Fibroblast of skin of back (primary cell): ENCODE results near the gene ARFGEF2.
"Not testable (repeated sequence)": the region's sequence is repeated elsewhere in the genome, so short reads cannot be mapped to it uniquely, and the experiment has no call there.

Source experiments
- DNase-seq: peaks from one replicate; pipeline ENCODE4 v3.0.0-alpha.2; 2013

ARFGEF2 gene

DNA sequence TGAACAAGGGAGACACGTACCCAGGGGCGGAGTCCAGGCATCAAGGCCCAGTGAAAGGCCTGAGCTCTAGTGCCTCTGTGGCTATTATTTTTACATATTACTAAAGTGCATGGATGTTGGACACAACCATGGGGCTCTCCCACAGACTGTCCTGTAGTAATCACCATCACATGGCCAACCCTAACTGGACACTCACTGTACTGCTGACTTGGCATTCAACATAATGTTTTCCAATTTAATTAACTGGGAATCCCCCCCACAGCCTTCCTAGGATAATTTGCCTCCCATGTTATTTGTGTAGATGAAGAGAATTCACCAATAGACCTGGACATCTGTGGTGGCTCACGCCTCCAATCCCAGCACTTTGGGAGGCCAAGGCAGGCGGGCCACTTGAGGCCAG lies 34.5 kb downstream of the ARFGEF2 start:
- DNase-seq, result no peak

DNA sequence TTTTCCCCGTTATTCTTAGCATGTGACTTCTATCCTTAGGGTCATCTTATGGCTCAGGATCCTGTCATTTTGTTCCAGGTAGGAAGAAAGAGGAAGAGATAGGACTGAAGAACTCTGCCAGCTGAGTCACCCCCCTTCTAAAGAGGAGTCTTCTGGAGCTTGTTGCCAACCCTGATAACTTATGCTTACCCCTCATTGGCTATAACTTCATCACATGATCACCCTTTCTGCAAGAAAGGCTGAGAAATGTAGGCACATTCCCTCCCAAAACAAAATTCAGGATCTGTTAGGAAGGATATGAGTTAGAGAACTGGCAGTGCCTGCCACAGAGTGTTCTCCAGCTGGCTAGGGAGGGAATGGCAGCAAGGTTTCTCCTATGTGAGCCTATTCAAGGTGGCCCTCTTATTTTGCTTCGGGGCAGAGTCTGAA lies 35.6 kb downstream of the ARFGEF2 start:
- no peak for DNase-seq

DNA sequence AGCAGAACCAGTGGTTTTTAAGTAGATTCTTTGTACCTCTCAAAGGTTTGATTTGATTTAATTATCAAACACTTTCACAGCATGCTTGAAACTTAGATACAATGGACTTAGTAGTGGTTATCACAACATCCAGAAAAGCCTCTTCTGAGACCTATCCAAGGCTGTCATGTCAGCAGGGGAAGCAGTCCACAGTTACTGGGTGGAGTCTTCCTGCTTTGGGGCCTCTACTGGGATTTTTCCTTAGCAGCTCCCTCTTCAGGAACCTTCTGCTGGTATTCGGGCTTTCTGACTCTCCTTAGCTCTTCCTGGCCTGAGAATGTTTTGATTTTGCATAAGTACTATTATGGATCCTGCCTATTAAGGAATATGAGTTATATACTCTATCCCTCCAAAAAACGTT lies 36.0 kb downstream of the ARFGEF2 start:
- DNase-seq, result no peak

DNA sequence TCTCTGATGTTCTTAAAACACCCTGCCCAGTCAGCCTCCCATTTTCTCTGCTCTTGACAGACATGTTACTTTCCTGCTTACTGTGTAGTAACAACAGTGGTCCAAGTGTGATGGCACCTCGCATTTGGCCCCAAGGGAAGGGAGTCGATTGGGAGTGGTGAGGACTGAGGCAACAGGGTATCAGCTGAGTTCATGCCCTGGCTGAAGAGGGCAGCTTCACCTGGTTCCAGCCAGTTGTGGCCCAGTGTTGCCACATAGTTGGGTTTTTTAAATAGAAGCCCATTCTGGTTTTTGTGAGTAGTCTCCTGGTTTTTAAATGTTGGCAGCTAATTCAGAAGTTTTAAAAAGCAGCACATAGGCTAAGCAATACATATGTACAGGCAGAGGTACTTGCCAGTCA lies 37.2 kb downstream of the ARFGEF2 start:
- DNase-seq, result no peak

DNA sequence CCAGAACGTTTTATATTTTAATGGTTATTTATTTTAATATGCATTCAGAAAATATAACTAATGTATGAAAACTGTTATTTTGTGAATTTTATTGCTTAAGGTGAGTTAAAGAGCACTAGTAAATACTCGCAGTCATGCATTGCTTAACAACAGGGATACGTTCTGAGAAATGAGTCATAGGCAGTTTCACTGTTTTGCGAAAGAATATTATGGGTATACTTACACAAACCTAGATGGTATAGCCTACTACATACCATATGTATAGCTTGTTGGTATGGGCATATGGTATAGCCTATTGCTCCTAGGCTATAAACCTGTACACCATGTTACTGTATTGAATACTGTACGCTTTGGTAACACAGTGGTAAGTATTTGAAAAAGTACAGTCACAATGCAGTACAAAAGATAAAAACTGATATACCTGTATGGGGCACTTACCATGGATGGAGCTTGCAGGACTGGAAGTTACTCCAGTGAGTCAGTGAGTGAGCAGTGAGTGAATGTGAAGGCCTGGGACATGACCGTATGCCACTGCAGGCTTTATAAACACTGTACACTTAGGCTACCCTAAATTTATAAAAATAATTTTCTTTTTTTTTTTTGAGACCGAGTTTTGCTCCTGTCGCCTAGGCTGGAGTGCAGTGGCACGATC lies 38.5 kb downstream of the ARFGEF2 start:
- DNase-seq, result no peak

DNA sequence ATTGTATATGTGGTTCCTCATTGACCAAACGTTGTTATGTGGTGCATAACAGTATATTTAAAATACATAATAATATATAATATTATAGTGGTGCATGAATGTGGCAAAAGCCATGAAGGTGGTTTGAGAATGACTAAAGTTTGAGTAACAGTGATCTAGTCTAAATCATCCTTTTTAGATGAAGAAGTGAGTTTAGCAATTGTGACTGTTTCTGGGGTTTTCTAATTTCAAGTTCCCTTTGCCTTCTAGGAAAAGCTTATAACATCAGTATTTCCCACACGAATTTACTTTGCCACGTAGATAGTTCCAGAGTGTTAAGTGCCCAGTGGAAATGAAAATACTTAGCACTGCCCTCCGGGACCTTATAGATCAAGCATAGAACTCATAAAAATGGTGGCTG lies 40.9 kb downstream of the ARFGEF2 start:
- DNase-seq, result no peak

DNA sequence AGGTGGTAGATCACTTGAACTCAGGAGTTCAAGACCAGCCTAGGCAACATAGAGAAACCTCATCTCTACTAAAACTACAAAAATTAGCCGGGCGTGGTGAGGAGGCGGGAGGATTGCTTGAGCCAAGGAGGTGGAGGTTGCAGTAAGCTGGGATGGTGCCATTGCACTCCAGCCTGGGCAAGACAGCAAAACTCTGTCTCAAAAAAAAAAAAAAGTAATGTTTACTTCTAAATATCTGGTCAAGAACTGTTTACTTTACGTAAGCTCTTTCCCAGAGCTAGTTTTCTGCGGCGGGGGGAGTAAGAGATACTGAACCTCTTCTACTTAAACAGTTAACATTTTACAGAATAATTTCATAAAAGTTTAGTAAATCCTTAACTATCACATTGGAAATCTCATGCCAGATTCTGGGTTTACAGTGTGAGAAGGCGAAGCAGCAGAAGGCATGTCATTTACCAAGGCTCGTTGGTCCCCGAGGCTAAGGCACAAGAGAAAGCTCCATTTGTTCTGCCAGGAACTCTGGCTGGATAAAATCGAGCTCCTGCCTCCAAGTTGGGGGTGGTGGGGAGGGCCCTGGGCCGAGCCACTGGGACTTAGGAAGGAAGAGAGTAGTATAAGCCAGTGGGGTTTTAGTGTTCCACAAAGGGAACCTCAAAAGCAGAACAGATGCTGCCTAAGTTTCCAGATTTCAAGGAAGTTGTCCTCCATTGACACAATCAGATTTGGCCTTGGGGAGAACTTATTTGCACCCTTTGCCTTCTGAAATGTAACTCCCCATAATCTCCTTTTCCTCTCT lies 41.7 kb downstream of the ARFGEF2 start:
- no peak for DNase-seq

DNA sequence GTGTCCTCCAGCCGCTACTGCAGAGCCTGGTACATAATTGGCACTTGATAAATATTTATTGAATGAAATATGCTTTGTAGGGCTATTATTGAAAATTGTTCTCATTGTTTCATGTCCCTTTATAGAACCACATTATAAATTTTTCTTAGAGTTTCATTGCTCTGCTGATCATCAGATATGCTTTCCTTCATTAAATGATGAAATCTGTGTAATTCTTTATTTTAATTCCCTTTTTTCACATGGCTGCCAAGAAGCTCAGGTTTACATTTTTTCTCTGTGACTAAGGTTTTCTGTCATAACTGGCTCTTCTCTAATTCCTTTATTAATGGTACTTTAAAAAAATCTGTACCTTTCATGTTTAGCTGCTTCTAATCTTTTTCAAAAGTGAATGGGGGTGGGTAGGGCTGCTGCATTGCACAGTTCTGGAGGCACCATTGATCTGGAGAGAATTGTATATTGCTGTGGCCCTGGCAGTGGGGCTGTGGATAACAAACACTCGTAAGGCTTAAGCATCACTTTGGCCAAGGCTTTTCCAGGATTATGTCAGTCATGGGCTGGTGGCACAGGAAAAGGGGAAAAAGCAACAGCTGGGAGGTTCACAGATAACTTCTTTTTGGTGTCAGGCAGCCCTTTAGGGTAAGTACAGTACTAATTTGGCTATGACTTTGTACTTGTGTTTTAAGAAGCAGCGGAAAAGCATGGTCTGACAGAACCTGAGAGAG lies 43.8 kb downstream of the ARFGEF2 start:
- peak; percentile 35 for DNase-seq

DNA sequence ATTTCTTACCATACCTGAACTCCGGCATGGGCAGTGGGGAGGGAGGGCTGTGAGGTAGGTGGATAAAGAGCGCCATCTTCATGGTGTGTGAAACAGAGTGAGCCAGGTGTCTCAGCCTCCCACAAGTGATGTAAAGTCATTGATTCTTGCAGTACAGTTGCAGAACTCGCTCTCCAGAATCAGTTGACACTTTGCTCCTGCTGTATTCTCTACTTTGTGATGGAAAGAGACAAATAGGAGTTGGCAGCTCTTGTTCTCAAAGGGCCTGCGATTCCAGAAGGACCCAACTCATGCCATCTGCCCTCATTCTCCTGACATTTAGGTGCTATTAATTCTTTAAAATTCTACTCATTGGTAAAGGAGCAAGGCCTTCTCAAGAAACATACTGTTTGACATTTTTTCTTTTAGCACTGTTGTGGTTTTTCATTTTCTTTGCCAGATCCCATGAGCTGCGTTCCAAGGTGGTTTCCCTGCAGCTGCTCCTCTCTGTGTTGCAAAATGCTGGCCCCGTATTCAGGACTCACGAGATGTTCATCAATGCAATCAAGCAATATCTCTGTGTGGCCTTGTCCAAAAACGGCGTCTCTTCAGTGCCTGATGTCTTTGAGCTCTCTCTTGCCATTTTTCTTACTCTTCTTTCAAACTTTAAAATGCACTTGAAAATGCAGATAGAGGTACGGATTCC lies 49.3 kb downstream of the ARFGEF2 start:
- DNase-seq, result no peak

DNA sequence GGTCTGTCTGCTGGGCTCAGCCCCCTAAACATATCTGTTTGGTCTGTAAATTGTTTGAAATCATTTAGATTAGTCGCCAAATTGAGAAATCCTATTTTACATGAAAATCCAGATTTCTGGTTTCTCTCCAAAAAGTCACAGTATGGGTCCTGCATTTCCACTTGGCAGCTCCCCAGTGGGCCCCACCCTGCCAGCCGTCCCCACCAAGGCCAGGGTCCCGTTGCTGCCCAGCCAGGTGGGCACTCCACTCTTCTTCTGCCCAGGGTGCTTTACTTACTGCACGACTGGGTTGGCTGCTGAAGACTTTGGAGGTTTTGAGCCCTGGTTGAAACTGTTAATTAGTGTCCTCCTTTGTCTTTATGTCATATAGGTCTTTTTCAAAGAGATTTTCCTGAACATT lies 50.4 kb downstream of the ARFGEF2 start:
- no peak for DNase-seq

DNA sequence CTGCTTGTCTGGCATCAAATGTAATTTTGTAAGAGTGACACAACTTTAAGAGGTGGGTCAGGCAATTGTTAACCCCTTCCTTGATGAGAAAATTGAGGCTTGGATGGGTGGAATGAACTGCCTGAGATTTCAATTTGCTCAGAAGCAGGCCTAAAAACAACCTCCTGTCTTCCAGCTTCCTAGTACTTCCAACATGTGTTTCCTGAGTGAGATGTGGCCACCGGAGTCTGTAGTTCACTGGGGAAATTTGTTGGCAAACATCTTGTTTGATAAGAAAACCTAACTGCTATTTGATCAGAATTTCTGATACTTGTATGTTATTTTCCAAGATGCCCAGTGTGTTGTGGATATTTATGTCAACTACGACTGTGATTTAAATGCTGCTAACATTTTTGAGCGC lies 51.3 kb downstream of the ARFGEF2 start:
- no peak for DNase-seq

DNA sequence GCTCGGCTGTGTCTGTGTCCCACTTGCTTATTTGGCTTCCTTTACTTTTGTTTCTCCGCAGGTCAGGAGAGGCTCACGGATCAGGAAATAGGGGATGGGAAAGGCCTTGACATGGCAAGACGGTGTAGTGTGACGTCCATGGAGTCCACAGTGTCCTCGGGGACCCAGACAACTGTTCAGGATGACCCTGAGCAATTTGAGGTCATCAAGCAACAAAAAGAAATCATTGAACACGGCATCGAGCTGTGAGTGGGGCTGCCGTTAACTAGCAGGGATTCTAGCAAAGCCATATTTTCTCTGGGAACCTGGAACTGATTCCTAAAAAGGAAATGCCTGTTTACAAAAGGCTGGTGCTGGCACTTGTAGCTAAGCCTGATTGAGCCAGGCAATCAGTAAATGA lies 54.4 kb downstream of the ARFGEF2 start:
- DNase-seq, result no peak

DNA sequence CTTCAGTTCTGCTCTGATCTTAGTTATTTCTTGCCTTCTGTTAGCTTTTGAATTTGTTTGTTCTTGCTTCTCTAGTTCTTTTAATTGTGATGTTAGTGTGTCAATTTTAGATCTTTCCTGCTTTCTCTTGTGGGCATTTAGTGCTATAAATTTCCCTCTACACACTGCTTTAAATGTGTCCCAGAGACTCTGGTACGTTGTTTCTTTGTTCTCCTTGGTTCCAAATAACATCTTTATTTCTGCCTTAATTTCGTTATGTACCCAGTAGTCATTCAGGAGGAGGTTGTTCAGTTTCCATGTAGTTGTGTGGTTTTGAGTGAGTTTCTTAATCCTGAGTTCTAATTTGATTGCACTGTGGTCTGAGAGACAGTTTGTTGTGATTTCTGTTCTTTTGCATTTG lies 58.5 kb downstream of the ARFGEF2 start:
- DNase-seq, result not testable (repeated sequence)

DNA sequence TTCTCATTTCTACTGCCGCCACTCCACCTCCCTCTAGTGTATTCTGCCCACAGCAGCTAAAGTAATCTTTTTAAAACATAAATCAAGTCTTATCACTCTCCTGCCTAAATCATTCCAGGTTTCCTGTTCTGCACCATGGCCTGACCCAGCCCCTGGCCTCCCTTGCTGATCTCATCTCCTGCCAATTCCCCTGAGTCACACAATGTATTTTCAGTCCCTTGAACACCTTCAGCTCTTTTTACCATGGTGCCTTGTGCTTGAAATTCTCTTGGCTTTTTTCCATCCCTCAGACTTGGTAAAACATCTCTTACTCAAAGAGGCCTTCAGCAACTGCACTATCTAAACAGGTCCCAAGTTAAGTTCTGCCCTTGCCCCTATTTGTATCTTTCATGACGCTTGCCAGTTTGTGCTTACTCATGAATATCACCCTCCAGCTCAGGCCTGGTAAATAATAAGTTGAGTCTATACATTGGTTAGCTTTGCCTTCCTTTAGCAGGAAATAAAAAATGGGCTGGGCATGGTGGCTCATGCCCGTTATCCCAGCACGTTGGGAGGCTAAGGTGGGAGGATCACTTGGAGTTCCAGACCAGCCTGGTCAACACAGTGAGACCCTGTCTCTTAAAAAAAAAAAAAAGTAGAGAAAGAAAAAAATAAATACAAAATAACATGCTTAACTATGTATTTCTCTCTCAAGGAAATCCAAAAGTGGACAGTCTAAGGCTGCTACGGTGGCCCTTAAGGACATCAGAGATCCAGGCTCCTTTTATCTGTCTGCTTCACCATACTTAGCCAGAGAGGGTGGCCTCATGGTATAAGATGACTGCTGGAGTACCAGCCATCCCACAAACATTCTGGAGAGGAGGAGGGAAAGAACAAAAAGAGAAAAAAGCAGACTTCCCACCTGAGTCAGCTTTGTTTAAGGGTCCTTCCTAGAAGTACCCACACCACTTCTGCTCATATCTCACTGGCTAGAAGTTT lies 62.2 kb downstream of the ARFGEF2 start:
- DNase-seq, result peak; percentile 66

DNA sequence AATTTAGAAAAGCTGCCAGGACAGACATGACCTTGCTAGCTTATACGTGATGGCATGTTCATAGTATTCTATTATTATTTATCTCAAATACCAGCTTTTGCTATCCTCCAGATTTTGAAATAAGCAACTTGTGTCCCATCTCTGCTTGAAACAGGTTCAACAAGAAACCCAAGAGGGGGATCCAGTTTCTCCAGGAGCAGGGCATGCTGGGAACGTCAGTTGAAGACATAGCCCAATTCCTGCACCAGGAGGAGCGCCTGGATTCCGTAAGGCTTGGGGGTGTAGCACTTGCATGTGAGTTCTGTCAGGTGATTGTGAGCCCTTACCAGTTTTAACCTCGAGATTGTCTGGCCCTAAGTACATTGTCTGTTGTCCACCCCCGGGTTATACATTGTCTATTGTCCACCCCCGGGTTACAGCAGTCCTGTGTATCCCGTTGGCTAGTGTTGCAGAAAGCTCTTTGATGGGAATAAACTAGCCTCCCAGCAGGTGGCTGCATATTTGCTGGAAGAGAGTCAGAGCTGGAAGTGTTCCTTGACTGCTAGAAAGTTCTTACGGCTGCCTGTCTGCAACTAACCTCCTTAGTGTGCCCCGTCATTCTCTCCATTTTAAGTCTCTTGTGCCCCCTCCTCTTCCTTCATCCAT lies 63.2 kb downstream of the ARFGEF2 start:
- DNase-seq, result no peak

DNA sequence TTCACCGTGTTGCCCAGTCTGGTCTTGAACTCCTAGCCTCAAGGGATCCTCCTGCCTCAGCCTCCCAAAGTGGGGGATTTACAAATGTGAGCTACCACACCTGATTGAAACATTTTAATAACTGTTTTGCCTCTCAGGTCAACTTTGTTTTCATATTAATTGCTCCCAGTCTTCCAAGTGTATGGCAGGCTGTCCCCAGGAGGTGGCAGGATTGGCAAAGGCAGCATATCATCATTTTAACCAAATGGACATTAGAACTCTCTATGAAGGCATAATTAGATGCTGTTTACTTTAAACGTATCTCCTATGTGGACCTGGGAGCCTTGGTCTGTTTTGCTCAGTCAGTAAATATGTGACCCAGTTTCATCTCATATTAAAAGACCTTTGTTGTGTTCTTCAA lies 65.4 kb downstream of the ARFGEF2 start:
- DNase-seq, result no peak

DNA sequence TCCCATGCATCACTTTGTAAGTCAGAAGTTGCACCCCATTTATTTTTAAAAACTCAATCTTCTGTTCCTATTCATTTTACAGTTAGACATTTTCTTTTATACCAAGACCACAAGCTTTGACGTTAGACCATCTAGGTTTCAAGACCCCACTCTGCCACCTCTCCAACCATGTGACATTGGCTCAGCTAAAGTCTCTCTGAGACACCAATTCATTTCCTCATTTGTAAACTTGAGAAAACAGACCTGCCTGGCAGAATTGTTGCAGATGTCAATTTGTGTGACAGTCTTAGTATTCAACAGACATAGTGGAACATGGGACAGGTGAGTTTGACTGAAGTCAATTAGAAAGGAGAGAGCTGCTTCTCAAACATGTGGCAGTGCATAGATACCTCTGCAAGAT lies 69.0 kb downstream of the ARFGEF2 start:
- no peak for DNase-seq

DNA sequence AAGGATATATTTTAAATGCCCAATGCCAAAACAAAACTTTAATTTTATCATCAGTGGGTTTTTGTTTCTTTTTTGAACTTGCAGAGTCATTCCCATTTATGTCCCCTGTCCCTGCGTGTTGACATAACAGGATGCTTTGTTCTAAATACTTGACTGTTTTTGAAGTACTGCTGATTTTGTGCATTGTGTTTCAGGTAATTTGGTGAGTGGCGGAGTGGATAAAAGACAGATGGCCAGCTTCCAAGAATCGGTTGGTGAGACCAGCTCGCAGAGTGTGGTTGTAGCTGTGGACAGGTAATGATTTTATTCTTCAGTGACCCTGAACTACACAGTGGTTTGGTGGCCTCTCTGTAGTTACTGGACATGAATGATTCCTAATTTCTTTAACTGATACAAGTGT lies 74.1 kb downstream of the ARFGEF2 start:
- no peak for DNase-seq

DNA sequence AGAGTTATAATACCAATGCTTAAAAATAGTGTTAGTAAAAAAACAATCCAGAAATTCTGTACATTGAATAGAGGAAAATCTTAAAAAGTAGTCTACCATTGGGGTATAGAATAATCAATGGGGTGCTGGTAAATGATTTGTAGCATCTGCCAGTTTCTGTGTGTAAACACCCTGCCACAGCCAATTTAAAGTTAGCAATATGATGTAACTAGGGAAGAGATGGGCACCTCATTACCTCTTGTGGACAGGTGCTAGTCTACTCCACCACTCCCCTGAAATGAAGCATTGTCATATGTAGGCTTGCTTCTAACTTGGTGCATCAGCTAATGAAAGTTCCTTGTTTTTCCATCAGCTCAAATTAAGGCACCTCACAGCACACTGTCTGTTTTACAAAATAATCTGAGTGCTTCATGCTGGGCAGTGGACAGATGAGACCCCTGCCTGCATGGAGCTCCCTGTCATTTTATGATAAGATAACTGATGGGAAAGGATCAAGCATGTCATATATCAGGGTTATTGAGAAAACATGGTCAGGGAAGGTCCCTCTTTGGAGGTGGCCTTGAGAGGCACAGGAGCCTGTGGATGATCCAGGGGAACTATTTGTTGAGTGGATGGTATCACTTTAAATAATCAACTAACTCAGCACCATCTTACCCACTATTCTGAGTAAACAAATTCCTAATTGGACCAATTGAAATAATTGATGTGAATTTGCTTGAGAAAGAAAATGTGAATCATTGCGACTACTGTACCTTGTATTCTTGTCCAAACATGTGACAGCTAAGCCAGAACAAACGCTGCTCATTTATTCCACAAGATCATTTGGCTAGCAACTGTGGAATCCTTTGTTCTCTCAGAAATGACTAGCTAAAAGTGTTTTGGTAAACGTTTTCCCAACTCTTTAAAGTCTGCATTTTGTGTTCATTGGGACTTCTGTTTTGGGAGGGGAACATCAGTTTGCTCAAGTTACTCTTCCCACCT lies 78.7 kb downstream of the ARFGEF2 start:
- no peak for DNase-seq

DNA sequence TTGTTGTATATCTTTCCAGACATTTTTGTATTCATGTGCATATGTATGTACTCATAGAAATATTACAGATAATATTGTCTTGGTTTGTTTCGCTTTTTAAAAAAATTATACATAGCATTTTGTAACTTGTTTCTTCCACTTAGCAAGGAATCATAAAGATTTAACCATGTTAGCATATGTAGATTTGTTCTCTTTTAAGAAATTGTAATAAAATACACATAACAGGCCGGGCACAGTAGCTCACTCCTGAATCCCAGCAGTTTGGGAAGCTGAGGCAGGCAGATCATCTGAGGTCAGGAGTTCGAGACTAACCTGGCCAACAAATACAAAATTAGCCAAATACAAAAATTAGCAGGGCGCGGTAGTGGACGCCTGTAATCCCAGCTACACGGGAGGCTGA lies 80.2 kb downstream of the ARFGEF2 start:
- no peak for DNase-seq
